NK-92 (cell line): ENCODE data around the gene GAK.
"Not testable (repeated sequence)": the region's sequence is repeated elsewhere in the genome, so short reads cannot be mapped to it uniquely, and the experiment has no call there.

Experiments used
- DNase-seq: peaks from one replicate; lab custom pipeline; 2025; ENCODE audit not compliant: unreplicated experiment; lab: John Stamatoyannopoulos, UW

Gene GAK

DNA sequence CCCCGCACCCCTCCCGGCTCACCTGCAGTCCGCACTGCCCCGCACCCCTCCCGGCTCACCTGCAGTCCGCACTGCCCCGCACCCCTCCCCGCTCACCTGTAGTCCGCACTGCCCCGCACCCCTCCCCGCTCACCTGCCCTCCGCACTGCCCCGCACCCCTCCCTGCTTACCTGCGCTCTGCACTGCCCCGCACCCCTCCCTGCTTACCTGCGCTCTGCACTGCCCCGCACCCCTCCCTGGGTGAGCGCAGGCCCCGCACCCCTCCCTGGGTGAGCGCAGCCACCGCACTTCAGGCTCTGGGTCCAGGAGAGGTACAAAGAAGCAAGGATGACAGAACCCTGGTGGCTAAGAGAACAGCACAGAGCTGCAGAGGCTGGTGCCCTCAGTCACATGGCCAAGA, 4.5 kb downstream of the GAK start:
- not testable (repeated sequence) for DNase-seq

DNA sequence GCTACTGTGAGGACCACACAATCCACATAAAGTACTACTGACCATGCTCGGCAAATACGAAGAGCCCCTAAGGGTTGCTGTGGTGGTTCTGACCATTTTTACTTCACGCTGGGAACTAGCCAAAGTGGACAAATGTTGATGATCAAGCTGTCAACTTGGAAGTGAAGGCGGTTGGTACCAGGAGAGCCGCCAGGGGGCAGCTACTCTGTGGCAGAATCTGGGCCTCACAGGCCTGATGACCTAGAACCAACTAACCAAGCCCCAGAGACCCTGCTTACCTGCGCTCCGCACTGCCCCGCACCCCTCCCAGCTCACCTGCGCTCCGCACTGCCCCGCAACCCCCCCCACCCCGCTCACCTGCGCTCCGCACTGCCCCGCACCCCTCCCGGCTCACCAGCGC, 5.6 kb downstream of the GAK start:
- no peak for DNase-seq

DNA sequence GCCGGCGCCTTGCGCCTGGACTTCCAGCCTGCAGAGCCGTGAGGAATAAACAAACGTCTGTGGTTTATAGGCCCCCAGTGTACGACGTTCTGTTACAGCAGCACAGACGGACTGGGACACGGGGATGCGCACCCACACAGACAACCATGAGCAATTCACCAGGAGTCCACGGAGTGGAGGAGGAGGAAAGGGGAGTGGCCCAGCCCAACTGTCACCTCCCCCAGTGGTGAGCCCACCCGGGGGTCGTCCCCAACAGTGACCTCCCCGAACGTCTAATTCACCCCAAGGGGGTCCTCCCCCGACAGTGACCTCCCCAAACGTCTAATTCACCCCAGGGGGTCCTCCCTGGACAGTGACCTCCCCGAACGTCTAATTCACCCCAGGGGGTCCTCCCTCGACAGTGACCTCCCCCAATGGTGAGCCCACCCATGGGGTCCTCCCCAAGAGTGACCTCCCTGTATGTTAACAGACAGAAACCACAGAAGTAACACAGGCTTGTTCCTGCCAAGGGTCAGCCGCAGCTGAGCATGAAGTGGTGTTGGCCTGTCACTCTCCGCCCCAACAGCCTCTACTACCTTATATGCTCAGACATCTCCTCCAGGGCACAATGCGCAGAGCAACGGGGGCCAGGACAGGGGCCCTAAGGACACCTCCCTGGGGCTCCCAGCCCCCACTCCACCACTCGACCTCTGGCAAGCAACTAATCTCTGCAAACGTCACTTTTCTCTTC, 6.2 kb downstream of the GAK start:
- DNase-seq: no peak

DNA sequence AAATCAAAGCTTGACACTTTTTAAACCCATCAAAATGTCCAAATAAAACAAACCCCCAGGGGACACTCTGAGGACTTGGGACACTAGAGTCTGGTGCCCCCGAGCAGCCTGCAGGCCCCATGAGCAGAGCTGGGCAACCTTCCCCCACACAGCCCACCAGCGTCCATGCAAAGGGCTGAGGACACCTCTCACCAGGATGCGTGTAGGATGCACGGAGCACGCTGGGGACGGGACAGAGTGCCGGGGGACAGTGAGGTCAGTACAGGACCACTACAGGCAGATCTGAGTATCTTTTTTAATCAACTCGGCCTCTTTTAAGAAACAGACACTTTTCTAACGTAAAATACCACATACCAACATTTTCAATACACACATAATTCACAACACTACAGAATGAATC, 6.9 kb downstream of the GAK start:
- DNase-seq: no peak

DNA sequence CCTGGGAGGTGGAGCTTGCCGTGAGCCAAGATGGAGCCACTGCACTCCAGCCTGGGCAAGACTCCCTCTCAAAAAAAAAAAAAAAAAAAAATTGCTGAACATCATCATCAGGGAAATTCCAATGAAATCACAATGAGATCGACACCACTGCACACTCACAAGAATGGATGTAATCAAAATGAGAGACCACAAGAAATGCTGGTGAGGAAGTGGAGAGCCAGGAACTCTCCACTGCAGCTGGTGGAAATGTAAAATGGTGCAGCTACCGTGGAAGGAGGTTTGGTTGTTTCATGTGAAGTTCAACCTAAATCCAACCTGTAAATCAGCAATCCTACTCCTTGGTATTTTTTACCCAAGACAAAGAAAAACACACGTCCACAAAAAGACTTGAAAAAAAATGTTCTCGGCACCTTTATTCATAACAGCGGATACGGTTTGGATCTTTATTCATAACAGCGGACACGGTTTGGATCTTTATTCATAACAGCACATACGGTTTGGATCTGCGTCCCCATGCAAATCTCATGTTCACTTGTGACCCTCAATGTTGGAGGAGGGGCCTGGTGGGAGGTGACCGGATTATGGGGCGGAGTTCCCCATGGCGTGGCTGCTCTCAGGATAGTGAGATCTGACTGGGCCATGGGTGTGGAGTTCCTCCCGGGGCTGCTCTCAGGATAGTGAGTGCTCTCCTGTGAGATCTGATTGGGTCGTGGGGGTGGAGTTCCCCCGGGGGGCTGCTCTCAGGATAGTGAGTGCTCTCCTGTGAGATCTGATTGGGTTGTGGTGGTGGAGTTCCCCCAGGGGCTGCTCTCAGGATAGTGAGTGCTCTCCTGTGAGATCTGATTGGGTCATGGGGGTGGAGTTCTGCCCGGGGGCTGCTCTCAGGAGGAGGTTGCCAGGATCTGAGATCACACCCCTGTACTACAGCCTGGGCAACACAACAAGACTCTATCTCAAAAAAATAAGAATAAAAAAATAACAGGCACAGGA, 7.7 kb downstream of the GAK start:
- no peak for DNase-seq

DNA sequence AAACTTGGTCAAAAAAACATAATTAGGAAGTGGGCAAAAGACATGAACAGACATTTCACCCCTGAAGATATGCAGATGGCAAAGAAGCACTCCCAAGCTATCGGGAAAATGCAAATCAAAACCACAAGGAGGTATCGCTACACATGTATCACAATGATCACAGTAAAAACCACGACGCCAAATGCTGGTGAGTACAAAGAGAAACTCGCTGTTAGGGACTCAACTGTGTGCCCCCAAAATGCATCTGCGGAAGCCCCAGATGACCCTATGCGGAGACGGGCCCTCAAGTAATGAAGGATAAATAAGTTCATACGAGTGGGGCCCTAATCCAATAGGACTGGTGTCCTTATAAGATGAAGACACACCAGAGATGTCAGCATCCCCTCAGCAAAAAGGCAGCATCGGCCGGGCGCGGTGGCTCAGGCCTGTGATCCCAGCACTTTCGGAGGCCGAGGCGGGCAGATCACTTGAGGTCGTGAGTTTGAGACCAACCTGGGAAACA, 10.2 kb downstream of the GAK start:
- DNase-seq: no peak

DNA sequence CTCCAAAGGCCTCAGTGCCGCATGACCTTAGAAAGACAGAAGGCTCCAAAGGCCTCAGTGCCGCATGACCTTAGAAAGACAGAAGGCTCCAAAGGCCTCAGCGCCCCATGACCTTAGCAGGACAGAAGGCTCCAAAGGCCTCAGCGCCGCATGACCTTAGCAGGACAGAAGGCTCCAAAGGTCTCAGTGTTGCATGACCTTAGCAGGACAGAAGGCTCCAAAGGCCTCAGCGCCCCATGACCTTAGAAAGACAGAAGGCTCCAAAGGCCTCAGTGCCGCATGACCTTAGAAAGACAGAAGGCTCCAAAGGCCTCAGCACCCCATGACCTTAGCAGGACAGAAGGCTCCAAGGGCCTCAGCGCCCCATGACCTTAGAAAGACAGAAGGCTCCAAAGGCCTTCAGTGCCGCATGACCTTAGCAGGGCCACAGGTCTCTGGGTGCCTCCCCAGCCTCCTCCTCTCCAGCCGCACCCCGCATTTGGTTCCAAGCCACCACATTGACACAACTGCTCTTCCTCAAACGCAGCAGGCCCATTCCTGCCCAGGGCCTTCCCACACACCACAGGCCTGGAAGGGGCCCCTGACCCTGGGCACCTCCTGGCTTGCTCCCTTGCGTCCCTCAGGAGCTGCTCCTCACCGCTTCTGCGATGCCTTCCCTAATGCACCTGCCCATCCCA, 13.0 kb downstream of the GAK start:
- DNase-seq: not testable (repeated sequence)

DNA sequence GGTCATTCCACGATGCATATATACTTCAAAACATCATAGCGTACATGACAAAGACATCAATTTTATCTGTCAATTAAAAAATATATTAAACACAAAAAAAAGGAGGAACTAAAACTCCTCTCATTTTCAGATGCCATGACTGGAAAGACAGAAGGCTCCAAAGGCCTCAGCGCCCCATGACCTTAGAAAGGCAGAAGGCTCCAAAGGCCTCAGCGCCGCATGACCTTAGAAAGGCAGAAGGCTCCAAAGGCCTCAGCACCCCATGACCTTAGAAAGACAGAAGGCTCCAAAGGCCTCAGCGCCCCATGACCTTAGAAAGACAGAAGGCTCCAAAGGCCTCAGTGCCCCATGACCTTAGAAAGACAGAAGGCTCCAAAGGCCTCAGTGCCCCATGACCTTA, 13.5 kb downstream of the GAK start:
- DNase-seq: not testable (repeated sequence)

DNA sequence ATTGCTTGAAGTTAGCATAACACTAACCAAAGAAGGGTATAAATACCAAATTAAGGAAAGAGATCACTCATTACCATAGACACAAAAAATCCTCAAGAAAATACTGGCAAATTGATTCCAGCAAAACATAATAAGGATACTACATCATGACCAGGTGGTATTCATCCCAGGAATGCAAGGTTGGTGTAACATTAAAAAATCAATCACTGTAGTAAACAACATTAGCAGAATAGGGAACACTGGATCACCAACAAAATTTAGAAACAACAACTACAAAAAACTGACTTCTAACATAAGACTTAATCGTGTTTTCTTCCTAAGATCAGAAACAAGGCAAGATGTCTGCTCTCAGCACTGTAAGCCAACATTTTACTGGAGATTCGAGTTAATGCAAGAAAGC, 14.1 kb downstream of the GAK start:
- DNase-seq: no peak

DNA sequence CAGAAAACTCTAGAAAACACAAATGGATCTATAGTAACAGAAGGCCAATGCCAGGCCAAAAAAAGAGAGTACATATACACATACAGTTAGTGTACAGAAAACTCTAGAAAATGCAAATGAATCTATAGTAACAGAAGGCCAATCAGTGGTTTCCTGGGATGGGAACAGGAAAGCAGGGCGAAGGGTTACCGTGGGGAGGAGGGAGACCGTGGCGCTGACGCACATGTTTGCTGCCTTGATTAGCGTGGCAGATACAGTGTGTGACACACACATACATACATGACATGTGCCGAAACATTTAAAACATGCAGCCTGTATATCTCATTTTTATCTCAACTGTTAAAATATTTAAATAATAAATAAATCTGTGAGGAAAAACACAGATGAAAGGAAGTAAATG, 14.7 kb downstream of the GAK start:
- no peak for DNase-seq

DNA sequence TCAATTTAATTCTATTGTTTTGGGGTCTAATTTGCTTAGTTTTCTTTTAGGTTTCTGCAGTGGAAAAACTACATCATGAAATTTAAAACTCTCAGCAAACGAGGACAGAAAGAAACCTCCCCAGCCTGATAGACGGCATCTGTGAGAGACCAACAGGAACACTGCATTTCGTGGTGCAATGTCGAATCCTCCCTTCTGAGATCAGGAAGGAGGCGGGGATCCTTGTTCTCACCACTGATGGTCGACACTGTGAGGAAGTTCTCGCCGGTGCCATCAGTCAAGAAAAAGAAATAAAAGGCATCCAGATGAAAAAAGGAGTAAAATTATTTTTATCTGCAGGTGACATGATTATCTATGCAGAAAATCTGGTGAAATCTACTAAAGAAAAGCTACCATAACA, 16.5 kb downstream of the GAK start:
- DNase-seq: no peak

DNA sequence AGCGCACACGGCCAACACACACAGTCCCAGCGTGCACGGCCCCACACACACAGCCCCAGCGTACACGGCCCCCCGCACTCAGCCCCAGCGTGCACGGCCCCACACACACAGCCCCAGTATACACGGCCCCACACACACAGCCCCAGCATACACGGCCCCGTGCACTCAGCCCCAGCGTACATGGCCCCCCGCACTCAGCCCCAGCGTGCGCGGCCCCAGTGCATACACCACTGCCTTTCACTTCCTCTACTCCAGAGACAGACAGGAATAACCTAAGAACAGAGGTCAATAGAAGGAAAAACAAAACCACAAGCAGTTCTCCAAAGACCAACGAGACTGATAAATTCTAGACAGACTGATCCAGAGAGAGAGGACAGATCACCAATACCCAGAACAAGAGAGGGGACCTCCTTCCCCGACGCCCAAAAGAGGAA, 17.1 kb downstream of the GAK start:
- DNase-seq: no peak

DNA sequence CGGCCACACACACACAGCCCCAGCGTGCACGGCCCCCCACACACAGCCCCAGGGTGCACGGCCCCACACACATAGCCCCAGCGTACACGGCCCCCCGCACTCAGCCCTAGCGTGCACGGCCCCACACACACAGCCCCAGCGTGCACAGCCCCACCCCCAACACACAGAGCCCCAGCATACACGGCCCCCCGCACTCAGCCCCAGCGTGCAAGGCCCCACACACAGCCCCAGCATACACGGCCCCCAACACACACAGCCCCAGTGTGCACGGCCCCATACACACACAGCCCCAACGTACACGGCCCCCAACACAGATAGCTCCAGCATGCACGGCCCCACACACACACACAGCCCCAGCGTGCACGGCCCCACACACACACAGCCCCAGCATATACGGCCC, 17.6 kb downstream of the GAK start:
- no peak for DNase-seq

DNA sequence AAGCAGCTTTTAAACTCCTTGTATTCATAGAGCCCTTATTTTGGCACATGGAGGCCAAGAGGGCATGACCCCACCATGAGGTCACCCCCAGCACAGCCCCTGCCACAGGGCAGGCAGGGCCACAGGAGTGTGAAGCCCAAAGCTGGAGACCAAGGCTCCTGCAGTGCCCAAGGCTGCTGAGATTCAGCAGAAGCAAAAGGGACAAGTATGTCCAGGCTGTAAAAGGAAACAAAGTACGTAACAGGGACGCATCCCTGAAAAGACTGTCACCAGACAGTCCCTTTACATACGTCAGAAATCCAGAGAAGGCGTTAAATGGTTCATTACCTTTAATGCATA, 18.9 kb downstream of the GAK start:
- DNase-seq: no peak

DNA sequence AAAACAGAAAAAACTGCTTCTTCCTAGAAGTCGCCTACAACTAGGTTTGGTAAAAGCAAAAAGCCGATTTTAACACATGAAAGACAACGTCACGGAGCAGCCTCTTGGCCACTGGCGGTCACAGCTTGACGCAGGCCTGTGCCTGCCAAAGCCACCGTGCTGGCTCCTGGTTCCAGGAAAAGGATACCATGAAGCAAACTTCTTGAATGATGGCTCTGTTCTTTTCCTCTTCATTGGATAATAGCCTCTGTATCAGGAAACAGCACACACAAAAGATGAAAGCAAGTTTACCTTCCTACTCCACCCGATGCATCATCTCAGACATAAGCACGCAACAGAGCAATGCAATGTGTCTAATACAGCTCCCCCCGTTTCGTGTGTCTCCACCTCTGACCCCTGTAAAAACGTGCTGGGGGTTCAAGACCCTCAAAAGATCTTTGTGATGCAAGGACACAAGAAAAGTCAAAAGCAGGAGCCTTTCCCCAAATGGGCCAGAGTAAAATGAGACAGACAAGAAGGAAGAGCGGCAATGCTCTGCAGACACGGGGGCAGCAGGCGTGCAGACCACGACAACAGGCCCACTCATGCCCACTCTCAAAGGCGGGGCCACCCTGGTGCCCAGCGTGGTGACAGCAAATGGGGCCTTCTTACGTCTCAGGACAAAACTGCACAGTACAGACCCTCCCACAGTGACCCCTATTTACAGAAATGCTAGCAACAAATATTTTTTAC, 19.4 kb downstream of the GAK start:
- no peak for DNase-seq

DNA sequence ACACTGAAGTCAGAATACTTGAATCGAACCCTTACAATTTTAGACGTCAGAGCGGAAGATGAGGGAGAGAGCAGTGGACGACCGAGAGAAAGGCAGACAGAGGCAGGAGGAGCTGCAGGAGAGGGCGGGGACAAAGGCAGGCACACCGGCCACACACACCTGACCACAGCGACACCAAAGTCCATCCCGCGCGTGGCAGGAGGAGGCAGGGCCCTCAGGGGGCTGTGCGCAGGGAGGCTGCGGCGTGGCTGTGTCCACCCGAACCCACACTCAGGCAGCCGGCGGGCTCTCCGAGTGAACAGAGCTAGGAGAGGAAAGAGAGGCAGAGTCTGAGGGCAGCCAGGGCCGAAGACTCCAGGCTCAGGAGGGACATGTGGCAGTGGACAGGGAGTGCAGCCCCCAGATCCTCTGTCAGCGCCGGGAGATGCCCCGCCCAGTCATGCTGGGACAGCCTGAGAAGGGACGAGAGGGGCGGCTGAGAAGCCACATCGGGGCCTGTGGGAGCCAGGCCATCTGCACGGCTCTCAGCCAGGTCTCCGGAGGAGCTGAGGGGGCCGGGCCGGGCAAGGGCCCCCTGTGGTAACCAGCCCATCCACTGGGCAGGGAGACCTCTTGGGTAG, 20.1 kb downstream of the GAK start:
- DNase-seq: no peak

DNA sequence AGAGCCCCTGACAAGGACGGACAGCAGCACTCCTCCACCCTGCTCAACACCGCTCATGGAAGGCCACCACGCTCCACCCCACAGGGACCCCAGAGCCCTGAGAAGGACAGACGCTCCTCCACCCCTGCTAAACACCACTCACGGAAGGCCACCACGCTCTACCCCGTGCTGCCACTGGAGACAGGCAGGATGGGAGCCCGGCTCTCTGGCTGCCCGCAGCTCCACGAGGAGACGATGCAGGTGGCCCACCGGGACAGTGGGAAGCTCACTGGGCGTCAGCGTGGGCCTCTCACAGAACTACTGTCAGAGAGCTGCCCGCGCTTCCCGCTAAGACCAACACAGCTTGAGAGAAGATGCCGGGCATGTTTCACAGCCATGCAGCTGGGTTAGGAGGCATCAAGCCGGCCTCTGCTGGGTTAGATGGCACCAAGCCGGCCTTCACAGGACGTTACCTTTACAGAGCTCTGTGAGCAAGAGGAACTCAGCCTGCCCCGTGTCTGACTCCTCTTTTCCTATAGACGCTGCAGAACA, 20.8 kb downstream of the GAK start:
- no peak for DNase-seq

DNA sequence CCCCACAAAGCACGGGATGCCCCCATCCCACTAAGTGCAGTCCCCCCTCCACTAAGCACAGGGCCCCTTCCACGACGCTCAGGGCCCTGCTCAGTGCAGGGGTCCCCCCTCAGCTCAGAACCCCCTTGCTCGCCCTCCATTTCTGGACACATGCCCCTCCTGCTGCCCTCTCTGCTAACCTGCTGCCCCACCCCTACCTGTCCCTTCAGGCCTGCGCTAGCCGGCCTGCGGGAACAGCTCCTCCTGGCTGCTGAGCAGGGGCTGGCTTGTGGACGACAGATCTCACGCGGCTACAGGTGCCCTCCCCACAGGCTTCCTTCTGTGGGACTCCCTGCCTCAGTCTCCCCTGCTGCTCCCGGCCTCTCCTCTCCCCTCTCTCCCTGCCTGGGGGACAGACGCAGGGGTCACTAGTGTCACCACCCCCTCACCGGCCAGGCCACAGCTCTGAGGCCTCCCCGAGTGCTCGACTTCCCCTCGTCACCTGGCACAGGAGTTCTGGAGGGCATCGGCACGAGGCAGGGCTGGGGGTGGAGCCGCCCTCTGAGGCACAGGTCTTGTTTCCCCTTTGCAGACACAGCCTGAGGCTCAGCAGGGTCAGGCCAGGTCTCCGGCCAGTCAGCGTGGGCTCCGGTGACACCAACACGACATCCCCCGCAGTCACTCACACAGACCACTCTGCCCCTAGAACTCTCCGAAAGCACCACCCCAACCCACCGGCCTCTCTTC, 21.6 kb downstream of the GAK start:
- no peak for DNase-seq

DNA sequence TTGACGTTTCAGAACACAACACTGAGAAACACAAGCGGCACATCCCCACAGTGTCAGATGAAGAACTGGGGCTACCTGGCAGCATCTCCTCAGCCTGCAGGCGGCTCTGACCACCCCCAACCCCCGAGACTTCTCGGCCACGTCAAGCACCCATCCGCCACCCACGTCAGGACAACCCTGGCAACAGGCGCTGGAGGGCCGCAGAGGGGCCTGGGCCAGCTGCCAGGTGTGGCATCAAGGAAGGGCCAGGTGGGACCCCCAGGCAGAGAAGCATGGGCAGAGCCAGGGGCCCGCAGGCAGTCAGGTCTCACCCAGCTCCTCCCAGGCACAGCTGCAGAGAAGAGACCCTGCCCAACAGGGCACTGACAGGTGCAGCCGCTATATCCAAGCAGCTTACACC, 22.3 kb downstream of the GAK start:
- no peak for DNase-seq
